ENCODE measurements around the gene SLC25A13. TPM values are rescaled to one million over a fixed set of nuclear protein-coding genes. Genes with fewer than 3 reads are reported as not detected.
"Not testable (repeated sequence)": the region's sequence is repeated elsewhere in the genome, so short reads cannot be mapped to it uniquely, and the experiment has no call there.

Gene SLC25A13
- total RNA-seq, 1 donor: 19.2 TPM

GRCh38 chr7:96329241-96329640 lies 7.3 kb upstream of the SLC25A13 start:
- Histone ChIP-seq H2AFZ (ENCODE audit: low read length) (no peak overlapping the region), H3K79me2 (ENCODE audit: insufficient read depth, low read length) (no peaks in the 10 kb centered on the region), H3K27ac (ENCODE audit: low read depth, low read length) (no peak overlapping the region), H3K36me3 (ENCODE audit: insufficient read depth, low read length) (no peaks in the 10 kb centered on the region), H3K4me1 (ENCODE audit: insufficient read depth, low read length) (no peaks in the 10 kb centered on the region), H3K9me3 (ENCODE audit: low read depth, low read length) (no peaks in the 10 kb centered on the region), H3K4me2 (ENCODE audit: insufficient read depth, low read length) (no peak overlapping the region), H4K20me1 (ENCODE audit: insufficient read depth, low read length) (no peaks in the 10 kb centered on the region), H3K4me3 (ENCODE audit: insufficient read depth, low read length) (no peak overlapping the region), H3K27me3 (ENCODE audit: insufficient read depth, low read length) (no peaks in the 10 kb centered on the region)
- no peak for TF ChIP-seq CTCF (IDR thresholded peaks at IDR 0.05; ENCODE audit: extremely low read depth, low read depth, low read length)
- DNase-seq (ENCODE audit: insufficient read length, low spot score, missing footprints): no peak

- no peak for DNase-seq (ENCODE audit: insufficient read length, low spot score, missing footprints)
- no peaks in the 10 kb centered on the region for H3K36me3 ChIP-seq (ENCODE audit: insufficient read depth, low read length)
- no peaks in the 10 kb centered on the region for H3K79me2 ChIP-seq (ENCODE audit: insufficient read depth, low read length)
- no peak overlapping the region for H2AFZ ChIP-seq (ENCODE audit: low read length)
- H3K27me3 ChIP-seq (ENCODE audit: insufficient read depth, low read length): no peaks in the 10 kb centered on the region
- no peak overlapping the region for H3K4me2 ChIP-seq (ENCODE audit: insufficient read depth, low read length)
- H3K27ac ChIP-seq (ENCODE audit: low read depth, low read length): no peak overlapping the region
- no peaks in the 10 kb centered on the region for H4K20me1 ChIP-seq (ENCODE audit: insufficient read depth, low read length)
- no peaks in the 10 kb centered on the region for H3K9me3 ChIP-seq (ENCODE audit: low read depth, low read length)
- no peaks in the 10 kb centered on the region for H3K4me1 ChIP-seq (ENCODE audit: insufficient read depth, low read length)
- no peak for TF ChIP-seq CTCF (IDR thresholded peaks at IDR 0.05; ENCODE audit: extremely low read depth, low read depth, low read length)
- H3K4me3 ChIP-seq (ENCODE audit: insufficient read depth, low read length): no peak overlapping the region
These were observed 6.1 kb upstream of the SLC25A13 start for GRCh38 chr7:96328016-96328415.

GRCh38 chr7:96327429-96327828 lies 5.5 kb upstream of the SLC25A13 start:
- H3K79me2 ChIP-seq (ENCODE audit: insufficient read depth, low read length): no peaks in the 10 kb centered on the region
- no peaks in the 10 kb centered on the region for H3K4me1 ChIP-seq (ENCODE audit: insufficient read depth, low read length)
- TF ChIP-seq CTCF (IDR thresholded peaks at IDR 0.05; ENCODE audit: extremely low read depth, low read depth, low read length): no peak

GRCh38 chr7:96326752-96327151 lies 4.9 kb upstream of the SLC25A13 start:
- not testable (repeated sequence) for DNase-seq (ENCODE audit: insufficient read length, low spot score, missing footprints); H3K9me3 ChIP-seq (ENCODE audit: low read depth, low read length); H3K36me3 ChIP-seq (ENCODE audit: insufficient read depth, low read length); H4K20me1 ChIP-seq (ENCODE audit: insufficient read depth, low read length); H3K79me2 ChIP-seq (ENCODE audit: insufficient read depth, low read length); H3K4me1 ChIP-seq (ENCODE audit: insufficient read depth, low read length); H3K27me3 ChIP-seq (ENCODE audit: insufficient read depth, low read length); H2AFZ ChIP-seq (ENCODE audit: low read length); H3K4me2 ChIP-seq (ENCODE audit: insufficient read depth, low read length); H3K27ac ChIP-seq (ENCODE audit: low read depth, low read length); H3K4me3 ChIP-seq (ENCODE audit: insufficient read depth, low read length)

More at GRCh38 chr7:96327429-96327828, 5.5 kb upstream of the SLC25A13 start:
- no peak for DNase-seq (ENCODE audit: insufficient read length, low spot score, missing footprints)
- H4K20me1 ChIP-seq (ENCODE audit: insufficient read depth, low read length): no peaks in the 10 kb centered on the region
- H3K36me3 ChIP-seq (ENCODE audit: insufficient read depth, low read length): no peaks in the 10 kb centered on the region
- H2AFZ ChIP-seq (ENCODE audit: low read length): no peak overlapping the region
- H3K9me3 ChIP-seq (ENCODE audit: low read depth, low read length): no peaks in the 10 kb centered on the region
- no peak overlapping the region for H3K4me3 ChIP-seq (ENCODE audit: insufficient read depth, low read length)
- no peaks in the 10 kb centered on the region for H3K27me3 ChIP-seq (ENCODE audit: insufficient read depth, low read length)
- no peak overlapping the region for H3K4me2 ChIP-seq (ENCODE audit: insufficient read depth, low read length)
- no peak overlapping the region for H3K27ac ChIP-seq (ENCODE audit: low read depth, low read length)

All from osteoblast (primary cell).